ENCODE measurements around the gene RHOD.

The RHOD gene

GRCh38 chr11:67023957-67024353 is 32.7 kb upstream of the RHOD start:
- no peaks in the 10 kb centered on the region for H3K4me1 ChIP-seq (ENCODE audit: control insufficient read depth in 1 of 2, insufficient read depth in 1 of 2, low read depth in 1 of 2, low read length in 1 of 2)
- H3K27me3 ChIP-seq: peaks cover 96% of the 10 kb centered on the region
- no peaks in the 10 kb centered on the region for H3K36me3 ChIP-seq
- H3K9me3 ChIP-seq: no peaks in the 10 kb centered on the region
- TF ChIP-seq CTCF (IDR thresholded peaks at IDR 0.05): no peak
- H3K4me3 ChIP-seq (ENCODE audit: low read depth in 1 of 2, low read length in 1 of 2): no peak overlapping the region
- H3K27ac ChIP-seq: no peak overlapping the region

- Histone ChIP-seq H3K4me1 (ENCODE audit: control insufficient read depth in 1 of 2, insufficient read depth in 1 of 2, low read depth in 1 of 2, low read length in 1 of 2) (no peaks in the 10 kb centered on the region), H3K9me3 (no peaks in the 10 kb centered on the region), H3K27me3 (peaks cover 100% of the 10 kb centered on the region), H3K36me3 (no peaks in the 10 kb centered on the region), H3K27ac (no peak overlapping the region), H3K4me3 (ENCODE audit: low read depth in 1 of 2, low read length in 1 of 2) (no peak overlapping the region)
- TF ChIP-seq CTCF (IDR thresholded peaks at IDR 0.05): no peak
Observed at GRCh38 chr11:67024410-67024809, 32.2 kb upstream of the RHOD start.

GRCh38 chr11:67024966-67025365 is 31.7 kb upstream of the RHOD start:
- Histone ChIP-seq H3K27ac (no peak overlapping the region), H3K4me1 (ENCODE audit: control insufficient read depth in 1 of 2, insufficient read depth in 1 of 2, low read depth in 1 of 2, low read length in 1 of 2) (no peaks in the 10 kb centered on the region), H3K4me3 (ENCODE audit: low read depth in 1 of 2, low read length in 1 of 2) (no peak overlapping the region), H3K27me3 (peaks cover 100% of the 10 kb centered on the region), H3K36me3 (no peaks in the 10 kb centered on the region), H3K9me3 (no peaks in the 10 kb centered on the region)
- TF ChIP-seq CTCF (IDR thresholded peaks at IDR 0.05): no peak

GRCh38 chr11:67025750-67026149 is 30.9 kb upstream of the RHOD start:
- Histone ChIP-seq H3K36me3 (no peaks in the 10 kb centered on the region), H3K4me3 (ENCODE audit: low read depth in 1 of 2, low read length in 1 of 2) (no peak overlapping the region), H3K27me3 (peaks cover 100% of the 10 kb centered on the region), H3K27ac (no peak overlapping the region), H3K4me1 (ENCODE audit: control insufficient read depth in 1 of 2, insufficient read depth in 1 of 2, low read depth in 1 of 2, low read length in 1 of 2) (no peaks in the 10 kb centered on the region), H3K9me3 (no peaks in the 10 kb centered on the region)
- TF ChIP-seq CTCF (IDR thresholded peaks at IDR 0.05): no peak

- Histone ChIP-seq H3K36me3 (no peaks in the 10 kb centered on the region), H3K4me1 (ENCODE audit: control insufficient read depth in 1 of 2, insufficient read depth in 1 of 2, low read depth in 1 of 2, low read length in 1 of 2) (no peaks in the 10 kb centered on the region), H3K27me3 (peaks cover 100% of the 10 kb centered on the region), H3K9me3 (no peaks in the 10 kb centered on the region), H3K4me3 (ENCODE audit: low read depth in 1 of 2, low read length in 1 of 2) (no peak overlapping the region), H3K27ac (no peak overlapping the region)
- TF ChIP-seq CTCF (IDR thresholded peaks at IDR 0.05): no peak
Observed at GRCh38 chr11:67026941-67027340, 29.7 kb upstream of the RHOD start.

GRCh38 chr11:67027483-67027930 is 29.1 kb upstream of the RHOD start:
- no peak for TF ChIP-seq CTCF (IDR thresholded peaks at IDR 0.05)
- no peaks in the 10 kb centered on the region for H3K36me3 ChIP-seq
- H3K4me3 ChIP-seq (ENCODE audit: low read depth in 1 of 2, low read length in 1 of 2): no peak overlapping the region
- no peaks in the 10 kb centered on the region for H3K9me3 ChIP-seq
- H3K4me1 ChIP-seq (ENCODE audit: control insufficient read depth in 1 of 2, insufficient read depth in 1 of 2, low read depth in 1 of 2, low read length in 1 of 2): no peaks in the 10 kb centered on the region
- no peak overlapping the region for H3K27ac ChIP-seq
- peaks cover 100% of the 10 kb centered on the region for H3K27me3 ChIP-seq

Data from neutrophil (primary cell).